NCI-H69 (cell line): ENCODE data around the gene DNASE1.

Experiments
- DNase-seq: peaks from one replicate; lab custom pipeline; 2025; lab: John Stamatoyannopoulos, UW

Gene DNASE1

GRCh38 chr16:3664187-3664896 lies 9.9 kb downstream of the DNASE1 start:
- DNase-seq: no peak

- no peak for DNase-seq
Measured at GRCh38 chr16:3665508-3665907, 11.0 kb downstream of the DNASE1 start.

- DNase-seq: no peak
Measured at GRCh38 chr16:3668626-3669025, 14.1 kb downstream of the DNASE1 start.

- no peak for DNase-seq
Measured at GRCh38 chr16:3669082-3669481, 14.6 kb downstream of the DNASE1 start.

DNA sequence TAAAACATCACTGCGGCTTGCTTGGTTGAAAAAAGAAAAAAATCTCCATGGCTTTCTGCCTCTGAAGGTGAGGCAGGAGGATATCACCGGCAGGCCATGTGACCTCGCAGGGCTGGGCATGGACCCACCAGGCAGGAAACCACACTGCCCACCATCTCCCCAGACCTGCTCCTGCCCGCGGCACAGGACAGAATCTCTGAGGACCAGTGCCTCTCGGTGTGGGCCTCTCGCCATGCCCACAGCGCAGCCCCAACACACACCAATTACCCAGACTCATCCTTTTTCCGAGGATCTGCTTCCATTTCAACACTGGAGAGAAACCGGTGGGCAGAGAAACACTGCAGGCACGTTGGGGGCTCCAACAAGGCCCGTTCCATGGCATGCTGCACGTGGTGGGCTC lies 16.2 kb downstream of the DNASE1 start:
- no peak for DNase-seq

GRCh38 chr16:3671424-3671823 lies 16.9 kb downstream of the DNASE1 start:
- DNase-seq: no peak

- no peak for DNase-seq
Measured at GRCh38 chr16:3672571-3673041, 18.1 kb downstream of the DNASE1 start.

- DNase-seq: no peak
Measured at GRCh38 chr16:3673201-3673600, 18.7 kb downstream of the DNASE1 start.

- no peak for DNase-seq
Measured at GRCh38 chr16:3673676-3674377, 19.3 kb downstream of the DNASE1 start.

GRCh38 chr16:3674513-3675295 lies 20.2 kb downstream of the DNASE1 start:
- no peak for DNase-seq

- no peak for DNase-seq
Measured at GRCh38 chr16:3675601-3676130, 21.2 kb downstream of the DNASE1 start.

DNA sequence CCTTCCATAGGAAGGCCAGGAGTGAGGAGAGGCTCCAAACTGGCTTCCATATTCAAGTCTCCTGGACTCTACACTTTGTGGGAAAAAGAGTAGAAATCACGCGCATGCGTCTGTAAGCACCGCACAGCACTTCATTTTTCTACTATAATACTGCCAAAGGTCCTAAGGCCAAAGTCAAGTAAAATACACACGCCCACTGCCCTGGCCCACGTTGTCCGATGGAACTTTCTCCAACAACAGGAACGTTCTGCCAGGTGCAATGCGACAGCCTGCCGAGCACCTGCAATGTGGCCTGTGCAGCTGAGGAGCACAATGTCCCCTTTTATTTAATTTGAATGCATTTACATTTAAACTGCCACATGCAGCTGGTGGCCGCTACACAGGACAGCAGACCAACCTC lies 23.5 kb downstream of the DNASE1 start:
- no peak for DNase-seq

- DNase-seq: no peak
Measured at GRCh38 chr16:3681206-3681605, 26.7 kb downstream of the DNASE1 start.

- DNase-seq: no peak
Measured at GRCh38 chr16:3687021-3687420, 32.5 kb downstream of the DNASE1 start.

DNA sequence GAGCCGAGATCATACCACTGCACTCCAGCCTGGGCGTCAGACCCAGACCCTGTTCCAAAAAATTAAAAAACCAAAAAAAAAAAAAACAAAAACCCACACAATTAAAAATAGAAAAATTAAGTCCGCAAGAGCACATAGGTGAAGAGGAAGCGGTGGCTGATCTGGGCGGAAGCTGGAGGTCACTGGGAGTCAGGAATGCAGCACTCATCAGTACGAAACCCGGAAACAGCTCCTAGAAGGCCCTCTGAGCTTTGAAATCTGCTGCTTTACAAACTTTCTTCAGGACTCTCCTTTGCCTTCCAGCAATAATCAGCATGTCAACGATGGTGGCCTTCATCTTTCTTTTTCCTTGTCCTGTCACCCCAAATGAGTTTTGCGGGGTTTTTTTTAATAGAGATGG lies 33.3 kb downstream of the DNASE1 start:
- DNase-seq: no peak

GRCh38 chr16:3689731-3690130 lies 35.2 kb downstream of the DNASE1 start:
- DNase-seq: no peak

DNA sequence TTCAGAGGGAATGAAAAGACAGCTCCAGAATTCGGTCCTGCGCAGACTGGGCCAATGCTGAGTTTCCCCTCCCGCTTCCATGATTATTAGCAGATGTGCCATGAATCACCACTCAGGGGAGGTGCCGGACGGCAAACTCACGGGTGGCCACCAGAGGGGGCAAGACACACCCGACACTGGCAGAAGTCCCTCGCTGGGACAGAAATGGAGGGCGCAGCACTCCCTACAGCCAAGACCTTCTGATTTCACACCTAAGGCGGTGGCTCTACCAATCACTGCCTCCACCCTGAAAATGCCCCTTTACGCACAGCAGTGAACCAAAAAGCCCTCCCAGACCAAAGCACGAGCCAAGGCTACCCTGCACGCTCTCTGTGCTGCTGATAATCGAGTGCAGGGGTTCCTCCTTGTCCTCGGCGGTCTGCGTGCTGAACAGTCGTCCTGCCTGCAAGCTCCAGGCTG lies 36.0 kb downstream of the DNASE1 start:
- DNase-seq: peak; percentile 80

DNA sequence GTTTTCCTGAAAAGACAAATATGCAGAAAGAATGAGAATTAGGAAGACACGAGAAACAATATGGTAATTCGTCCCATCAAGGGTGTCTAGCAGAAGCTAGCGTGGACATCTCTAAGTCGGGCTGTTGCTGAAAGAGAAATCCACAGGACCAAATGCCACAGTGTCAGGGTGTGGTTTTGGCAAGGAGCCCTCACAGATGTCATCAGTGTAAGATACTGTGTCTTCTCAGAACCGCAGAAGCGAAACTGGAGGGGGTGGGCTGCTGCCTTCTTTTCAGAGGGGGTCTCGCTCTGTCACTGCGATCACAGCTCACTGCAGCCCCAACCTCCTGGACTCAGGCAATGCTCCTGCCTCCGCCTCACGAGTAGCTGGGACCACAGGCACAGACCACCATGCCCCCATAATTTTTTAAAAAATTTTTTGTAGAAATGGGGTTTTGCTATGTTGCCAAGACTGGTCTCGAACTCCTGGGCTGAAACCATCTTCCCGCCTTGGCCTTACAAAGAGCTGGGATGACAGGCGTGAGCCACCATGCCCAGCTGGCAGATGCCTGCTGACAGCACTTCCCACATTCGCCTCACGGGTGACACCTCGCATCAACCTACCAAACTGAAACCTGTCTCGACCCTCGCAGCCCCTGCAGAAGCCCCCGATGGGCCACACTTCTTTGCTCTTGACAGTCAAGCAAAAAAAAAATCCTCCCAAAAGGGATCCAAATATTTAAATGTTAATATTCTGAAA lies 36.7 kb downstream of the DNASE1 start:
- no peak for DNase-seq

DNA sequence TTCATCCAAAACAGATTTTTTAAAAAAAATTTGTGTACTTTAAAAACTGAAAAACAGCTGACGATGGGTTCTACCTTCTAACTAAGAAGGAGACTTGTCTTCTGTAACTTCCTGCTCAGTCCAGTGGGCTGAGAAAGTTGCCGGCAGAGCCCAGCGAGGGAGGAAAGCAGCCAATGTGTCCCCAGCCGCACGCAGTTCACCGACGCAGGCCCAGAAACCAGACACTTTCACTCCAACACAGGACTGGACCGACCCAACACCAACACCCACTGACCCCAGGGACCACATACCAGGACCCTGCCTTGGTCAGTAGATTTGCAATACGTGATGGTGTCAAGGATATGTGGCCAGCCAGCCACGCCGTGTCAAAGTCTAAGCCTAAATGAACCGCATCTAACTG lies 37.3 kb downstream of the DNASE1 start:
- no peak for DNase-seq

DNA sequence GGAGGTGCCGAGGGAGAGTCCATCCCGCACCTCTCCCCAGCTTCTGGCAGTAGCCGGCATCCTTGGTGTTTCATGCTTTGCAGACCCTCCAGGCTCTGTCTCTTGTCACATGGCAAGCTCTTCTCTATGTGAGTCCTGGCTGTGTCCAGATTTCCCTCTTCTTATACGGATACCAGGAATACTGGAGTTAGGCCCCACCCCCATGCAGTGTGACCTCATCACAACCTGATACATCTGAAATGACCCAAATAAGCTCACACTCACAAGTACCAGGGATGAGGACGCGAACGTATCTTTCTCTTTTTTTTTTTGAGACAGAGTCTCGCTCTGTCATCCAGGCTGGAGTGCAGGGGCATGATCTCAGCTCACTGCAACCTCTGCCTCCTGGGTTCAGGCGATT lies 39.6 kb downstream of the DNASE1 start:
- no peak for DNase-seq

- DNase-seq: no peak
Measured at GRCh38 chr16:3695610-3696369, 41.3 kb downstream of the DNASE1 start.
